ENCODE data around the gene ANO10.
"Not testable (repeated sequence)": the region's sequence is repeated elsewhere in the genome, so short reads cannot be mapped to it uniquely, and the experiment has no call there.

Gene ANO10

GRCh38 chr3:43624619-43625305, 3.0 kb upstream of the ANO10 start:
- no peak for DNase-seq

GRCh38 chr3:43620831-43621655, 768 bp downstream of the ANO10 start:
- DNase-seq, result peak; percentile 41

- DNase-seq, result no peak
Observed at GRCh38 chr3:43619588-43619987, 2.2 kb downstream of the ANO10 start.

- no peak for DNase-seq
Observed at GRCh38 chr3:43618142-43618541, 3.7 kb downstream of the ANO10 start.

- DNase-seq, result no peak
Observed at GRCh38 chr3:43616034-43616433, 5.8 kb downstream of the ANO10 start.

GRCh38 chr3:43615133-43615532, 6.7 kb downstream of the ANO10 start:
- no peak for DNase-seq

GRCh38 chr3:43613976-43614375, 7.8 kb downstream of the ANO10 start:
- DNase-seq, result no peak

- no peak for DNase-seq
Observed at GRCh38 chr3:43612419-43612818, 9.4 kb downstream of the ANO10 start.

GRCh38 chr3:43609406-43609805, 12.4 kb downstream of the ANO10 start:
- no peak for DNase-seq

- DNase-seq, result no peak
Observed at GRCh38 chr3:43608751-43609150, 13.1 kb downstream of the ANO10 start.

GRCh38 chr3:43606284-43606683, 15.5 kb downstream of the ANO10 start:
- no peak for DNase-seq

- DNase-seq, result not testable (repeated sequence)
Observed at GRCh38 chr3:43599959-43600358, 21.9 kb downstream of the ANO10 start.

GRCh38 chr3:43597961-43598360, 23.9 kb downstream of the ANO10 start:
- no peak for DNase-seq

GRCh38 chr3:43596178-43596577, 25.6 kb downstream of the ANO10 start:
- not testable (repeated sequence) for DNase-seq

GRCh38 chr3:43595280-43595679, 26.5 kb downstream of the ANO10 start:
- not testable (repeated sequence) for DNase-seq

GRCh38 chr3:43593588-43593987, 28.2 kb downstream of the ANO10 start:
- not testable (repeated sequence) for DNase-seq

GRCh38 chr3:43591866-43592265, 29.9 kb downstream of the ANO10 start:
- DNase-seq, result not testable (repeated sequence)

- DNase-seq, result no peak
Observed at GRCh38 chr3:43587303-43587702, 34.5 kb downstream of the ANO10 start.

GRCh38 chr3:43584043-43584826, 37.6 kb downstream of the ANO10 start:
- DNase-seq, result peak; percentile 46

GRCh38 chr3:43583481-43583880, 38.3 kb downstream of the ANO10 start:
- peak; percentile 8 for DNase-seq

- no peak for DNase-seq
Observed at GRCh38 chr3:43582866-43583265, 38.9 kb downstream of the ANO10 start.

- peak; percentile 6 for DNase-seq
Observed at GRCh38 chr3:43581343-43581742, 40.5 kb downstream of the ANO10 start.

GRCh38 chr3:43580181-43580580, 41.6 kb downstream of the ANO10 start:
- no peak for DNase-seq

All from hematopoietic multipotent progenitor cell treated with erythropoietin and hydrocortisone succinate and interleukin-3 and kit ligand, for 4 days (in vitro differentiated cells).